ENCODE measurements around the gene KCNQ1OT1.

DNA sequence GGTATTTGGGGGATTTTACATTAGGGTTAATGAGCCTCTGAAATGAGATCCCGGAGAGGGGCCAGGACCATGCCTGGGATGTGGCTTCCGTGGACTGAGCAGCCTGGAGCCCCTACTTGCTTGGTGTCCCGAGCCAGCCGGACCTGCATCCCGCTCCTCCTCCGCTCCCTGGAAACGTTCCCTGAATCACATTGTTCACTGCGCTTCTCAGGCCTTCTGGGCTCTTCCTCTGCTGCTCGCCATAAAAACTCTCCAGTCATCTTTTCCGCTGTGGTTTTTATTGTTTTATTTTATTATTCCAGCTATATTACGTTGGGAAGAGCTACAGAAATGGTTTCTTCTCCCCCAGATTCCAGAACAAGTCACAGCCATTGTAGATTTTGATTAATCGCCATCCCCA is 13.3 kb upstream of the KCNQ1OT1 start:
- TF ChIP-seq HDGF (IDR thresholded peaks at IDR 0.05) = no peak
- TF ChIP-seq, protein P1, sequence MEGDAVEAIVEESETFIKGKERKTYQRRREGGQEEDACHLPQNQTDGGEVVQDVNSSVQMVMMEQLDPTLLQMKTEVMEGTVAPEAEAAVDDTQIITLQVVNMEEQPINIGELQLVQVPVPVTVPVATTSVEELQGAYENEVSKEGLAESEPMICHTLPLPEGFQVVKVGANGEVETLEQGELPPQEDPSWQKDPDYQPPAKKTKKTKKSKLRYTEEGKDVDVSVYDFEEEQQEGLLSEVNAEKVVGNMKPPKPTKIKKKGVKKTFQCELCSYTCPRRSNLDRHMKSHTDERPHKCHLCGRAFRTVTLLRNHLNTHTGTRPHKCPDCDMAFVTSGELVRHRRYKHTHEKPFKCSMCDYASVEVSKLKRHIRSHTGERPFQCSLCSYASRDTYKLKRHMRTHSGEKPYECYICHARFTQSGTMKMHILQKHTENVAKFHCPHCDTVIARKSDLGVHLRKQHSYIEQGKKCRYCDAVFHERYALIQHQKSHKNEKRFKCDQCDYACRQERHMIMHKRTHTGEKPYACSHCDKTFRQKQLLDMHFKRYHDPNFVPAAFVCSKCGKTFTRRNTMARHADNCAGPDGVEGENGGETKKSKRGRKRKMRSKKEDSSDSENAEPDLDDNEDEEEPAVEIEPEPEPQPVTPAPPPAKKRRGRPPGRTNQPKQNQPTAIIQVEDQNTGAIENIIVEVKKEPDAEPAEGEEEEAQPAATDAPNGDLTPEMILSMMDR (IDR thresholded peaks at IDR 0.05 in 2 of 3, conservative IDR thresholded peaks at IDR 0.05 in 1 of 3; ENCODE audit: insufficient read depth in 2 of 3, low read depth in 1 of 3, low read length in 3 of 3) = no peak
- TF ChIP-seq GABPA (tag; conservative IDR thresholded peaks at IDR 0.05; ENCODE audit: low read depth) = no peak
- TF ChIP-seq, protein P2, sequence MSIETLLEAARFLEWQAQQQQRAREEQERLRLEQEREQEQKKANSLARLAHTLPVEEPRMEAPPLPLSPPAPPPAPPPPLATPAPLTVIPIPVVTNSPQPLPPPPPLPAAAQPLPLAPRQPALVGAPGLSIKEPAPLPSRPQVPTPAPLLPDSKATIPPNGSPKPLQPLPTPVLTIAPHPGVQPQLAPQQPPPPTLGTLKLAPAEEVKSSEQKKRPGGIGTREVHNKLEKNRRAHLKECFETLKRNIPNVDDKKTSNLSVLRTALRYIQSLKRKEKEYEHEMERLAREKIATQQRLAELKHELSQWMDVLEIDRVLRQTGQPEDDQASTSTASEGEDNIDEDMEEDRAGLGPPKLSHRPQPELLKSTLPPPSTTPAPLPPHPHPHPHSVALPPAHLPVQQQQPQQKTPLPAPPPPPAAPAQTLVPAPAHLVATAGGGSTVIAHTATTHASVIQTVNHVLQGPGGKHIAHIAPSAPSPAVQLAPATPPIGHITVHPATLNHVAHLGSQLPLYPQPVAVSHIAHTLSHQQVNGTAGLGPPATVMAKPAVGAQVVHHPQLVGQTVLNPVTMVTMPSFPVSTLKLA (conservative IDR thresholded peaks at IDR 0.05) = no peak
- no peak for TF ChIP-seq BRCA1 (IDR thresholded peaks at IDR 0.05)
- no peak for TF ChIP-seq BRCA1 (CRISPR knock-in tag; IDR thresholded peaks at IDR 0.05)
- TF ChIP-seq, protein P3, sequence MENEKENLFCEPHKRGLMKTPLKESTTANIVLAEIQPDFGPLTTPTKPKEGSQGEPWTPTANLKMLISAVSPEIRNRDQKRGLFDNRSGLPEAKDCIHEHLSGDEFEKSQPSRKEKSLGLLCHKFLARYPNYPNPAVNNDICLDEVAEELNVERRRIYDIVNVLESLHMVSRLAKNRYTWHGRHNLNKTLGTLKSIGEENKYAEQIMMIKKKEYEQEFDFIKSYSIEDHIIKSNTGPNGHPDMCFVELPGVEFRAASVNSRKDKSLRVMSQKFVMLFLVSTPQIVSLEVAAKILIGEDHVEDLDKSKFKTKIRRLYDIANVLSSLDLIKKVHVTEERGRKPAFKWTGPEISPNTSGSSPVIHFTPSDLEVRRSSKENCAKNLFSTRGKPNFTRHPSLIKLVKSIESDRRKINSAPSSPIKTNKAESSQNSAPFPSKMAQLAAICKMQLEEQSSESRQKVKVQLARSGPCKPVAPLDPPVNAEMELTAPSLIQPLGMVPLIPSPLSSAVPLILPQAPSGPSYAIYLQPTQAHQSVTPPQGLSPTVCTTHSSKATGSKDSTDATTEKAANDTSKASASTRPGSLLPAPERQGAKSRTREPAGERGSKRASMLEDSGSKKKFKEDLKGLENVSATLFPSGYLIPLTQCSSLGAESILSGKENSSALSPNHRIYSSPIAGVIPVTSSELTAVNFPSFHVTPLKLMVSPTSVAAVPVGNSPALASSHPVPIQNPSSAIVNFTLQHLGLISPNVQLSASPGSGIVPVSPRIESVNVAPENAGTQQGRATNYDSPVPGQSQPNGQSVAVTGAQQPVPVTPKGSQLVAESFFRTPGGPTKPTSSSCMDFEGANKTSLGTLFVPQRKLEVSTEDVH (IDR thresholded peaks at IDR 0.05; ENCODE audit: low read depth, partially characterized antibody) = no peak
- no peak for TF ChIP-seq POLR2AphosphoS2 (IDR thresholded peaks at IDR 0.05; ENCODE audit: low read length)
- no peak for TF ChIP-seq PHB2 (IDR thresholded peaks at IDR 0.05; ENCODE audit: low read depth)
- no peak for TF ChIP-seq SP2 (IDR thresholded peaks at IDR 0.05; ENCODE audit: extremely low read depth, low read depth, low read length, poor library complexity, severe bottlenecking)
- TF ChIP-seq CBX5 (IDR thresholded peaks at IDR 0.05; ENCODE audit: borderline replicate concordance, low read depth) = no peak
